H54 (cell line): ENCODE results near the gene SH2D2A.

Source experiments
- DNase-seq: peaks from one replicate; pipeline ENCODE4 v3.0.0; 2011; ENCODE audit warnings: low spot score, mixed read lengths; ENCODE audit not compliant: insufficient read length
- FAIRE-seq: peaks from 3 replicates; lab custom pipeline; 2011; peaks lifted over from hg19 to GRCh38; lab: Jason Lieb, UNC
- POLR2A ChIP-seq: IDR thresholded peaks from 2 replicates; pipeline ENCODE4 v1.6.1; 2011; ENCODE audit warnings: low read depth, mild to moderate bottlenecking, low read length

SH2D2A gene

DNA sequence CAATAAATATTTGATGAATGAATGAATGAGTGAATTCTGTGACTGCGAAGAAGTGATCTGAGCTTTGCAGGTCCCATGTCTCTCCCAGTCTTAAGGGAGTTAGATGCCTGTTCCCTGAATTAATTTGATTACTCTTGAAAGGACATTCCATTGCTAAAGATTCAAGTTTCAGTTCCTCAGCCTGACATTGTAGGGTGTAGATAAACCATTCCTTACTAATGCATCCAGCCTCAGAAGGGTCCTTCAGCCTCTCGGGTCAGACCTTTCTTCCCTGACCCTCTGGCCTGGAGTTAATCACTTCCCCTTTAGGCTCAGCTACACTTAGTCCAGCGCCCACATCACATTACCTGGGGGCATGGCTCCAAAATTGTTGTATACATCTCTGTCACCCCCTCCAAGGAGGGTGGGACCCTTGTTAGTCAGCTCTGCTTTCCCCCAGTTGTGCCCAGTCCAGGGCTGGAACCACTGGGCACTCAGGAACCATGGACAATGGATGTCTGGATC lies 39.7 kb upstream of the SH2D2A start:
- no peak for TF ChIP-seq POLR2A

DNA sequence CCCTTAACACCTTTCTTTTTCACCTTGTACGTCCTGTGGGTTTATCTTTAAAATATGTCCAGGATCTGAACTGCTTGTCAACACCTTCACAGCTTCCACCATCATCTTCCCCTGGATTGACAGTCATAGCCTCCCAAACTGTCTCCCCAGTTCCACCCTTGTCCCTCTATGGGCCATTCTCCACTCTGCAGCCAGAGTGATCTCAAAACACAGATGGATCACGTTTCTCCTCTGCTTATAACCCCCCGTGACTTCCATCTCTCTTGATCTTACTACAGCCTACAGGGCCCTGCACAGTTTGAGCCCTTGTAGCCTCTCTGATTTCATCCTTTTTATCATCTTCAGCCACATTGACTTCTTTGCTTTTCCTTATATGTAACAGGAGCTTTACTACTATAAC lies 38.0 kb upstream of the SH2D2A start:
- DNase-seq (no peak), FAIRE-seq (no peak)
- TF ChIP-seq POLR2A, result no peak

More for the DNA sequence above, 39.7 kb upstream of the SH2D2A start:
- FAIRE-seq, result no peak
- no peak for DNase-seq

DNA sequence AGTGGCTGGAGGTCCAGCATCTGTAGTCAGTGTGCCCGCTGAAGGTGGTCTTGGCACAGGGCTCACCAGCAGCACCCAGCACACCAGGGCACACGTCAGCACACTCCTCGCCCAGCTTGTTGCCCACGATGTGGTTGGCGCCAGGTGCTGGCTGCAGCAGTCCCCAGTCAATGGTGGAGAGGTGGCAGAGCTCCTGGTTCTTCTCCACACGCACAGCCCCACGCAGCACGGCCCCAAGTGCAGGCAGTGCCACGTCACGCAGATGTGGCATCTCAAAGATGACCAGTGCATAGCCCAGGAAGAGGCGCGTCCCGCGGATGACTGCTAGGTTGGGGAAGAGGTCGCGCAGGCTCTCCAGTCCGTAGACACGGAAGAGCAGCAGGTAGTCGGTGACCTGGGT lies 37.1 kb upstream of the SH2D2A start:
- DNase-seq (no peak), FAIRE-seq (no peak)
- TF ChIP-seq POLR2A, result no peak

DNA sequence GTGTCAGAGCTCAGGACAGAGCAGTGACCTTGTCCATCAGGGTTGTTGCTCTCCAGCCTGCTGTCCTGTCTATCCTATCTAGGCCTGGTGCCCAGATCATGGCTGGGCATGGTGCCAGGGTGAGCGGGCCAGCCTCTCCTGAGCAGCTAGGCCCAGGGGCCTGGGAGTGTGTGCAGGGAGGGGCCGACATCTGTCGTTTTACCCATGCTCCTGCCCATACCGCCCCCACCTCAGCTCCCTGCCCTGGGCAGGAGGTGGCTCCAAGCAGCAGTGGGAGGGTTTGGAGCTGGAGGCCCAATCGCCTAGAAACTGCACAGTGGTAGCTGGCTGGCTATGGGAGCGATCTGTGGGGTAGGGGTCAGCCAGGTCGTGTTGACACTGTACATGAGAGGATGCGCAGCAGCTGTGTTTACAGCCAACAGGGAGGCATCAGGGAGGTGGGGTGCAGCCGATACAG lies 35.8 kb upstream of the SH2D2A start:
- DNase-seq (no peak), FAIRE-seq (no peak)

DNA sequence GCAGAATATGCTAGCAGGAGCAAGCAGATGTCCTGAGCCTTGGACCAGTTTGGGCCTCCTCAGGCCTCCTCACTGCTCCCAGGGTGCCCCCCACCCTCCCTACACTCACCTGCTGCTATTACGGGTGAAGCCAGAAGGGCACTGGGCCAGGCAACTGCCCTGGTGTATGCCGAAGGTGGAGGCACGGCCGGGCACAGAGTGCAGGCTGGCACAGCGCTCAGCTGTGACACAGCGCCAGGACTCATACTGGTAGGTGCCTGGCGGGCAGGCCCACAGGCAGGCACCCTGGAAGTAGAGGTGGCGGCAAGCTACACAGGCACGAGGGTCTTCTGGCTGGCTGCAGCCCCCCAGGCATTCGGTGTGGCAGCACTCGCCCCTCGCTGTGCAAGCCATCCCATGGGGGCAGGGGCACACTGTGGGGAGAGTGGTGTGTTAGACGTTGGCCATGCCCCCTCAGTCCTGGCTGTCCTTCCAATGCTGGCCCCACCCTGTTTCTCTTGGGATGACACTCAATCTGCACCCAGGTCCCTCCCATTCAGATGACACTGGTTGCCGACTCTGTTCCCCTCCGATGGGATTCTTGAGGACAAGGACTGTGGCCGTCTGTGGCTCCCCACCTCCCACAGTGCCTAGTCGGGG lies 35.2 kb upstream of the SH2D2A start:
- DNase-seq (no peak), FAIRE-seq (no peak)
- TF ChIP-seq POLR2A, result no peak

More for the DNA sequence above, 35.8 kb upstream of the SH2D2A start:
- no peak for TF ChIP-seq POLR2A

DNA sequence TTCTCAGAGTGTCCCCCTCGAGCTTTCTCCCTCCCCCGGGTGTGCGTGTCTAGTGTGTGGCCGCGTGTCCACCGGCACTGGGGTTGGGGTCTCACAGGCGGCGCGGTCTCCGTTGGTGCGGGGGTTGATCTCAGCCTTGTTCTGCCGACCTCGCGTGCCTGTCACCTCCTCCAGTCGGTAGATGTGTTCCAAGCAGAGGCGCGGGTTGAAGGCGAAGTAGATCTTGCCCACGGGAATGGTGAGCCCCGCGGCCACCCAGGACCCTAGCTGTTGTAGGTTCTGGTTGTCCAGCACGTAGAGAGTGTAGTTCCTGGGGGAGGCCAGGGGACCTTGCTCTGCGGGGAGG lies 32.5 kb upstream of the SH2D2A start:
- no peak for FAIRE-seq
- no peak for DNase-seq
- no peak for TF ChIP-seq POLR2A

DNA sequence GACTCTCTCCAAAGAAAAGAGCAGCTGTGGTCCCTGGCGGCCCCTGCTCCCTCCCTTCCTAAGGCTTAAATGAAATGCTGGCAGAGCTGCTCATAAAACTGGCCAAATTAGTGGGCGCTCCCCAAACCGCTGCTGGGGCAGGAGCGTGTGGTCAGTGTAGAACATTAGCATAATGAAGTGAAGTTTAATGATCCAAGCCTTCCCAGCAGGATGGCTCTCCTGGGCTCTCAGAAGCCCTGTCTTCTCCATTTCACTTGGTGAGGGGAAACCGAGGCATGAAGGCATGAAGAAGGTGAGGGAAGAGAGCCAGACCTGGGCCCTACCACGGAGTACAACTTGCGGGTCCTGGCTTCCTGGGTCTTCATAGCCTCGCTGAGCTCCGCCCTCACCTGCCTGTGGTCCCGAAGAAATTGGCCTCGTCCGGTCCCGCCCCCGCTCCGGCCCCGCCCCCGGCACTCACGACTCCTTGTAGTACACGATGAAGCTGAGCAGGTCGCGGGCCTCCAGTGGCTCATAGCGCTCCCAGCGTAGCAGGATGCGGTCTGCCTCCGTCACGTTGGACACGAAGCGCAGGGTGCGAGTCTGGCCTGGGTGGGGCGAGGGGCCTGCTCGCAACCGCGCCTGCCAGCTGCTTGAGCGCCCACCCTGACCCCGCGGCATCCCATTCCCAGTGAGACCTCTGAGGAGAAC lies 32.0 kb upstream of the SH2D2A start:
- DNase-seq (no peak), FAIRE-seq (no peak)
- TF ChIP-seq POLR2A, result no peak

DNA sequence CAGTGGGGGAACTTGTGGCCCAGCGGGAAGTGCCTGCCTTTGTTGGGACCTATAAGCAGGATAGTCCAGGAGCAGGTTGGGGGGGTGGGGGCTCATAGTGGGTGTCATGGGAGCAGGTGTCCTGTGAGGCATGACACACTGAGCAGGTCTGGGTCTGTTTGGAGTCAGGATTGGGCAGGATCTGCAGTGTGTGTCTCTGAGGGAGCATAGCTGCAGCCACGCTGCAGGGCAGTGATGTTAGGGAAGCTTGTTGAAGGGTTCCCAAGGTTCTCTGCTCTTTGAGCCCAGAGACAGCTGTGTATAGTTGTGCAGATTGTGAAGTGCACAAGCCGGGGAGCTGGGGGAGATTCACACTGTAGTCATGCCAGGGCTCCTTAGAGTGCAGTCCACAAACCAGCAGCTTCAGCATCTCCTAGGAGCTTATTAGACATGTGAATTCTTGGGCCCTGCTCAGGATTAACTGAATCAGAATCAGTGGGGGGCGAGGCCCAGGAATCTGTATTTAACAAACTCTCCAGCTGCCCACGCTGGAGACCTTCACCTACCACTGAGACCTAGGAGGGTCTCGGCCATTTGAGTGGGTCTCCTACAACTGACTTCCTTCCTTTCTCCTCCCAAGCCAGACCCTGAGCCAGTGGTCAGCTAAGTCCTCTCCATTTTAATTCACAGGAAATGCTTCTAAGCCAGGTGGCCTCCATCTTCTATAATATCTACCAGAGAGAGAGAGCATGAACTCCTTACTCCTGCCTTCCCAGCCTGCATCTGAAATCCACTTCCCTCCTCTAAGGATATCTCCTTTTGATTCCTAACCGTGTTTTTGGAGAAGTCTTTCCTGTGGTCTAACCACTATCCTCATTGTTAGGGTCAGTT lies 31.2 kb upstream of the SH2D2A start:
- FAIRE-seq, result no peak
- DNase-seq, result no peak
- no peak for TF ChIP-seq POLR2A

DNA sequence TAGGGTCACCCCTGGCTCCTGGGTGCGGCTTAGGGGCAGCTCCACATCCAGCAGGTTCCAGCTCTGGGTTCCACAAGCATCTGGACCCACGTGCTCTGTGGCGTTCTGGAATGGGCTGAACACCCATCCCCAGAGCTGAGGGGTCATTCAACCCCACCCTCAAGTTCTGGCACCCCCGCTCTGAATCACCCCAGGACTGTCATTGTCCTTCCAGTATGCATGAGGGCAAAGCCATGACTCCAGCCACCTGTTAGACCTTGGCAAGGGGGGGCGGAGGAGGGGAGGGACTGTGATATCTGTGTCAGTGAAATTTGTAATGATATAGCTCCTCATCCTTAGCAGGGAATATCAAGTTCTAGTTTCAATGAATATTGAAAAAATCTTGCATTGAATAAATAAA lies 30.0 kb upstream of the SH2D2A start:
- no peak for TF ChIP-seq POLR2A
- DNase-seq (no peak), FAIRE-seq (no peak)

DNA sequence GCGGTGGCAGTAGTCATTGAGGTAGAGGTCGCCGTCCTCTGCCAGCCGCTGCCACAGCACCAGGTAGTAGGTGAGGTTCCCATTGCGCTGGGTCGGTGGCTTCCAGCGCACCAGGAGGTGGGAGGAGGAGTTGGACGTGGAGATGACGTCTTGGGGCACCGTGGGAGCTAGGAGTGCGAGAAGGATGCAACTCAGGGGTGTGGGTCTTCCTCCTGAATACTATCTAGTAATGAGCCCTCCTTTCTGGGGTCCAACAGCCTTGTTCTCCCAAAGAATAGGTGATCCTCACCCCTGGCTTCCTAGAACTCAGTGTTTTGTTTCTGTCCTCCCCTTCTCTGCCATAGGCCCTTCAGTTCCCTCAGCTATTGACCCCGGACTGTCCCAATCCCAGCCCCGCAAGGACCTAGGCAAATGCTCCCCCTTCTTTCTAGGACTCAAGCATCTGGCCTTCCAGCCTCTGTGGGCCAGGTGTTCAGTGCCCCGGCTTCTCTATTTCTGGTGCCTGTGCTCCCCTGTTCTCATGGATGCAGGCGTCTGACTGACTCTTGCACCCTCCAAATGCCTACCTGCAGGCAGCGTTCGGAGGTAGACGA lies 29.4 kb upstream of the SH2D2A start:
- DNase-seq, result no peak
- TF ChIP-seq POLR2A, result no peak
- no peak for FAIRE-seq

DNA sequence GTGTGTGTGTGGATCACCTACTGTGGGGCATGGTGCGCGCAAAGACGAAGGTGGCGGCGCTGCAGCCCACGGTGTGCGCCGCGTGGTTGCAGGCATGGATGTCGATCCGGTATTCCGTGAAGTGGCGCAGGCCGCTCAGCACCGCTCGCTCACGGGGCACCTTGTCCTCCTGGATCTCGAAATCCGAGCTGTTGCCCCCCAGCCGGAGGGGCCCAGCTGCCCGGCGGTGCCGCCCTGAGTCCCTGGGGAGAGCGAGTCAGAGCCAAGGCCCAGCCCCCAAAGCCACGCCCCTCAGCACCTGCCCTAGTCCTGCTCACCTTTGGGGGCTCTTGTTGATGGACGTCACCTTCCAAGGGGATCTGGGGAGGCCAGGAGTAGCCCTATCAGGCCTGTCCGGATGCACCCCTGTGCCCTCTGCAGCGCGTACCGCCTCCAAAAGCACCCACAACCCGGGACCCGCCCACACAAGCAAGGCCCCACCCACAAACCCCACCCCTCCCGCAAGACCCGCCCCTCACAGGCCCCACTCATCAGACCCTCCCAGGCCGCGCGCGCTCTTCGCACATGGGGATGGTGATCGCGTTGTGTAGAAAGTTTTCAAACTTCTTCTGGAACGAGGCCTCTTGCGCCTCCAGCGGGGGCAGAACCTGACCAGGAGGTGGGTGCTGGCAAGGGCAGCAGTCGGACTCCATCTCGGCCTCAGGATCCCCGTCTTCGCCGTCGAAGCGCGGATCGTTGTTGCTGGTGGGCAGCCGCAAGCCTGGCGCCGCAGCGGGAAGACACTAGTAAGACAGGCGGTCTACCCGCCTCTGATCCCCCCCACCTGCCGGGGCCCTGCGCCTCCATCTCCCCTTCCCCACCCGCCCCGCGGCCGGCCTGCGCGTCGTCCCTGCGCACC lies 28.7 kb upstream of the SH2D2A start:
- TF ChIP-seq POLR2A, result no peak
- DNase-seq (no peak), FAIRE-seq (no peak)

DNA sequence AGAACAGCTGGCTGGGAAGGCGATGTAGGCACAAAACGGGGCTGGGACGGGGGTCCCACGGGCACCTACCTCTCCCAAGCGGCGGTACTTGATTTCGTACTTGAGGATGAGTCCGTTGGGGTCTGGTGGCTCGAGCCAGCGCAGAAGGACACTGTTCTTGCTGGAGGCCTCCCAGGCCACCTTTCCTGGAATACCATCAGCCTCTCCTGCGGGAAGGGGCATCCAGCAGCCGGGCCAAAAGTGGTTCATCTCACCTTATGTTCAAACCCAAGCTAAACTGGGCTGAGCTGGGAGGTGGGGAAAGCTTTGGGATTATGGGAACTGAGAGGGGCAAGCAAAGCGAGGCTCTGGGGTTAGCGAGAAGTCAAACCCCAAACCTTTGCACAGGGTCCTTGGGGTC lies 28.0 kb upstream of the SH2D2A start:
- no peak for TF ChIP-seq POLR2A
- FAIRE-seq (no peak), DNase-seq (no peak)

DNA sequence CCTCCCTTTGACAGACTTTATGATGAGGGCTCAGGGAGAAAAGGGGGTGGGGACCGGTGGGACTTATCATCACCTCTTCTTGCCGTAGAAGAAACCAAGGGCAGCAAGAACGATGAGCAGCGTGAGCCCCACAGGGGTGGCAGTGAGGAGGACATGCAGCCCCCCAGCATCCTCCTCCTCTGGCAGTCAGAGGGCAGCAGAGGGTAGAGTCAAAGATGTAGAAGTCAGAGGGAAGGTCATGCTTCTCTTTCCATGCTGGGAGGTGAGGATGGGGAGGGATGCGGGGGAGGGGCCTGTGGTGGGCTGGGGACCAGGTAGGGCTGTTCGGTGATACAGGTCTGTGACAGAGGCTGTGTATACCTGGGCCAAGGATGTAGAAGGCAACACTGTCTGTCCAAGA lies 27.5 kb upstream of the SH2D2A start:
- DNase-seq (no peak), FAIRE-seq (no peak)
- no peak for TF ChIP-seq POLR2A
